GM12878 (cell line): ENCODE results near the gene FGF12. TPM values are rescaled to one million over a fixed set of nuclear protein-coding genes. Genes with fewer than 3 reads are reported as not detected.

ENCODE experiments used
- BCL11A ChIP-seq: IDR thresholded peaks from 2 replicates; pipeline ENCODE4 v1.6.1; 2011; ENCODE audit warnings: low read depth, low read length
- BMI1 ChIP-seq: fragments of 450-650 bp; IDR thresholded peaks from 2 replicates; pipeline ENCODE4 v1.6.1; 2016; ENCODE audit warnings: mild to moderate bottlenecking, moderate library complexity, borderline replicate concordance
- CEBPB ChIP-seq, 2 experiments: fragments of 150-350 bp in 1 of 2; IDR thresholded peaks; 2 replicates each; pipeline ENCODE4 v1.6.1; 2012 to 2014; ENCODE audit warnings: low read depth in 2 of 2, low read length in 2 of 2, borderline replicate concordance in 1 of 2, inconsistent platforms in 1 of 2
- KAT2A ChIP-seq: conservative IDR thresholded peaks from 2 replicates; pipeline ENCODE4 v1.6.1; 2011; ENCODE audit warnings: low read depth, low read length; ENCODE audit not compliant: control insufficient read depth
- LARP7 ChIP-seq: fragments of 450-650 bp; IDR thresholded peaks from 2 replicates; pipeline ENCODE4 v1.6.1; 2017; ENCODE audit warnings: mild to moderate bottlenecking
- NFIC ChIP-seq: IDR thresholded peaks from 2 replicates; pipeline ENCODE4 v1.6.1; 2012; ENCODE audit warnings: low read depth, mild to moderate bottlenecking, inconsistent platforms, low read length, moderate library complexity
- NR2C1 ChIP-seq: fragments of 450-650 bp; IDR thresholded peaks from 2 replicates; pipeline ENCODE4 v1.6.1; 2017; ENCODE audit warnings: antibody characterized with exemption, mild to moderate bottlenecking, moderate library complexity
- PAX8 ChIP-seq: fragments of 450-650 bp; IDR thresholded peaks from 2 replicates; pipeline ENCODE4 v1.6.1; 2017; ENCODE audit warnings: mild to moderate bottlenecking, moderate library complexity
- POLR2AphosphoS2 ChIP-seq: IDR thresholded peaks from 2 replicates; pipeline ENCODE4 v1.6.1; 2011; ENCODE audit warnings: low read depth, mild to moderate bottlenecking, low read length, improper control_type of control experiment, moderate library complexity
- POLR2AphosphoS5 ChIP-seq: IDR thresholded peaks from 2 replicates; pipeline ENCODE4 v1.6.1; 2011; ENCODE audit warnings: mild to moderate bottlenecking, low read length, inconsistent platforms
- SMAD5 ChIP-seq: IDR thresholded peaks from 2 replicates; pipeline ENCODE4 v1.6.1; 2016; ENCODE audit warnings: antibody characterized with exemption, low read depth
- STAT3 ChIP-seq: IDR thresholded peaks from 2 replicates; pipeline ENCODE4 v1.6.1; 2011; ENCODE audit warnings: low read depth, low read length, improper control_type of control experiment
- TAF1 ChIP-seq: IDR thresholded peaks from 2 replicates; pipeline ENCODE4 v1.6.1; 2011; ENCODE audit warnings: mild to moderate bottlenecking, low read depth, low read length, borderline replicate concordance
- YBX1 ChIP-seq: fragments of 450-650 bp; IDR thresholded peaks from 2 replicates; pipeline ENCODE4 v1.6.1; 2016; ENCODE audit warnings: antibody characterized with exemption
- YY1 ChIP-seq: IDR thresholded peaks from 2 replicates; pipeline ENCODE4 v1.6.1; 2011; ENCODE audit warnings: low read depth, mild to moderate bottlenecking, low read length
- ZNF274 ChIP-seq: IDR thresholded peaks from one replicate; pipeline ENCODE4 v1.8.0; 2011; ENCODE audit not compliant: insufficient read length, insufficient read depth
- polyA plus RNA-seq, 11 experiments: library from polyadenylated mRNA; depleted of rRNA in 4 of 11; unstranded in 6 of 11; stranded (reverse) in 5 of 11; fragments of >200 nt; fragmentation: Nextera tagmentation in 4 of 11; fragmentation: Illumina TruSeq in 1 of 11; extraction: Ambion mirVana in 4 of 11; extraction: Trizol in 1 of 11; gene quantifications; 1 replicate in 1 of 11; 2 replicates in 10 of 11; pipeline versions ENCODE4 v1.2.1 to v1.2.3, GENCODE V29; 2011 to 2016; ENCODE audit warnings: inconsistent platforms in 2 of 11, missing spikeins in 2 of 11, low read depth in 1 of 11
- total RNA-seq, 4 experiments: library from RNA; depleted of rRNA in 3 of 4; stranded (reverse); fragments of >200 nt in 3 of 4; fragmentation: Illumina TruSeq in 1 of 4; extraction: Trizol in 1 of 4; gene quantifications; 2 replicates each; pipeline versions ENCODE4 v1.2.1 to v1.2.3, GENCODE V29; 2013 to 2021
- TF ChIP-seq, protein P1 (sequence below): fragments of 150-350 bp; IDR thresholded peaks from 2 replicates; pipeline ENCODE4 v1.6.1; 2016; ENCODE audit warnings: low read depth, low read length
- TF ChIP-seq, protein P2 (sequence below): IDR thresholded peaks from 2 replicates; pipeline ENCODE4 v1.6.1; 2012; ENCODE audit warnings: low read depth, low read length, improper control_type of control experiment
- TF ChIP-seq, protein P3 (sequence below): fragments of 450-650 bp; IDR thresholded peaks from 2 replicates; pipeline ENCODE4 v1.6.1; 2014; ENCODE audit warnings: mild to moderate bottlenecking
- TF ChIP-seq, protein P4 (sequence below): fragments of 150-350 bp; IDR thresholded peaks from 2 replicates; pipeline ENCODE4 v1.6.1; 2014; ENCODE audit warnings: mild to moderate bottlenecking, low read depth, low read length
- TF ChIP-seq, protein P5 (sequence below): fragments of 450-650 bp; IDR thresholded peaks from 2 replicates; pipeline ENCODE4 v1.6.1; 2017; ENCODE audit warnings: borderline replicate concordance
- TF ChIP-seq, protein P6 (sequence below): fragments of 450-650 bp; IDR thresholded peaks from 2 replicates; pipeline ENCODE4 v1.6.1; 2016; ENCODE audit warnings: mild to moderate bottlenecking

FGF12 gene
- total and polyA plus RNA-seq, 10 of the 15 experiments (the other 5 are each of a cell fraction or from before 2014, with no cell fraction given): 0.03 to 0.43 (median 0.13) TPM; not detected in 7

DNA sequence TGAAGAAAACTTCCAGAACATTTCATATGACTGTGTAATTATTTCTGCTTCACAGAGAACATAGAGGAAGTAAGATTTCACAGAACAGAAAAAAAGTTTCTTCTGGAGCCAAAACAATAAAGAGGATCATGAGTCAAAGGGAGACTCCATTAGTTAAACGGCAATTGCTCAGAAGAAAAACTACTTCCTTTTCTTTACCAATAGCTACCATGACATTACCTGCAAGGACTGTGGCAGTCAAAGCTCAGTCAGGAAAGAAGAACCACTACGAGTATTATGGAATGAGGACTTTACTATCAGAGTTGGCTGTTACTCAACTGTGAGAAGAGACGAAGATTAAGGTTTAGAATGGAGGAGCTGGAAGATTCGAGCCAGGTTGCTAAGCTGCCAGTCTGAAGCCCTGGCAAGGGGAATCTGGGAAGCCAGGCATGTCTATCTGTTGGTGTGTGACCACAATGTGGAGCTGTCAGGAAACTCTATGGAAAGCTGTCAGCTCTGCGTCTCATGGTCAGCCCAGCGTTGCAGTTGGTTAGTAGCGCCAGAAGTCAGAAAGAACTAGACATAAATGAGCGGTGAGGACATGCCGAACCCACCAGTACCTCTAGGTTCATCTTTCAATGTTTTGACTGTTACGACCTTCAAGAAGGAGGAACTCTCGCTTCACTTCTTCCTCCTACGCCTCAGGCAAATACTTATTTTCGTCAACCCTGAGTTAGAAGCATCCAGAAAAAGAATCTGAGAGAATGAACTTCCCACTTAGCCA is 604.3 kb downstream of the FGF12 start (continued):
- TF ChIP-seq, protein P1, sequence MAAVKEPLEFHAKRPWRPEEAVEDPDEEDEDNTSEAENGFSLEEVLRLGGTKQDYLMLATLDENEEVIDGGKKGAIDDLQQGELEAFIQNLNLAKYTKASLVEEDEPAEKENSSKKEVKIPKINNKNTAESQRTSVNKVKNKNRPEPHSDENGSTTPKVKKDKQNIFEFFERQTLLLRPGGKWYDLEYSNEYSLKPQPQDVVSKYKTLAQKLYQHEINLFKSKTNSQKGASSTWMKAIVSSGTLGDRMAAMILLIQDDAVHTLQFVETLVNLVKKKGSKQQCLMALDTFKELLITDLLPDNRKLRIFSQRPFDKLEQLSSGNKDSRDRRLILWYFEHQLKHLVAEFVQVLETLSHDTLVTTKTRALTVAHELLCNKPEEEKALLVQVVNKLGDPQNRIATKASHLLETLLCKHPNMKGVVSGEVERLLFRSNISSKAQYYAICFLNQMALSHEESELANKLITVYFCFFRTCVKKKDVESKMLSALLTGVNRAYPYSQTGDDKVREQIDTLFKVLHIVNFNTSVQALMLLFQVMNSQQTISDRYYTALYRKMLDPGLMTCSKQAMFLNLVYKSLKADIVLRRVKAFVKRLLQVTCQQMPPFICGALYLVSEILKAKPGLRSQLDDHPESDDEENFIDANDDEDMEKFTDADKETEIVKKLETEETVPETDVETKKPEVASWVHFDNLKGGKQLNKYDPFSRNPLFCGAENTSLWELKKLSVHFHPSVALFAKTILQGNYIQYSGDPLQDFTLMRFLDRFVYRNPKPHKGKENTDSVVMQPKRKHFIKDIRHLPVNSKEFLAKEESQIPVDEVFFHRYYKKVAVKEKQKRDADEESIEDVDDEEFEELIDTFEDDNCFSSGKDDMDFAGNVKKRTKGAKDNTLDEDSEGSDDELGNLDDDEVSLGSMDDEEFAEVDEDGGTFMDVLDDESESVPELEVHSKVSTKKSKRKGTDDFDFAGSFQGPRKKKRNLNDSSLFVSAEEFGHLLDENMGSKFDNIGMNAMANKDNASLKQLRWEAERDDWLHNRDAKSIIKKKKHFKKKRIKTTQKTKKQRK: no peak
- TF ChIP-seq YY1 (no peak), BCL11A (peak; percentile 45; the same call in 1 of the 2 replicates), BMI1 (0 out of 2 replicates have a peak, but pooled peaks have one; percentile 10), LARP7 (no peak), YBX1 (no peak), PAX8 (no peak), ZNF274 (no peak), NFIC (peak; percentile 56; the same call in 1 of the 2 replicates), TAF1 (no peak), NR2C1 (no peak), POLR2AphosphoS2 (no peak), KAT2A (no peak), POLR2AphosphoS5 (no peak), SMAD5 (no peak), STAT3 (no peak), CEBPB (IDR thresholded peaks at IDR 0.05; ENCODE audit: borderline replicate concordance in 1 of 2, low read depth in 2 of 2, low read length in 2 of 2) (no peak)
- TF ChIP-seq, protein P2, sequence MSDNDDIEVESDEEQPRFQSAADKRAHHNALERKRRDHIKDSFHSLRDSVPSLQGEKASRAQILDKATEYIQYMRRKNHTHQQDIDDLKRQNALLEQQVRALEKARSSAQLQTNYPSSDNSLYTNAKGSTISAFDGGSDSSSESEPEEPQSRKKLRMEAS: no peak
- TF ChIP-seq, protein P3, sequence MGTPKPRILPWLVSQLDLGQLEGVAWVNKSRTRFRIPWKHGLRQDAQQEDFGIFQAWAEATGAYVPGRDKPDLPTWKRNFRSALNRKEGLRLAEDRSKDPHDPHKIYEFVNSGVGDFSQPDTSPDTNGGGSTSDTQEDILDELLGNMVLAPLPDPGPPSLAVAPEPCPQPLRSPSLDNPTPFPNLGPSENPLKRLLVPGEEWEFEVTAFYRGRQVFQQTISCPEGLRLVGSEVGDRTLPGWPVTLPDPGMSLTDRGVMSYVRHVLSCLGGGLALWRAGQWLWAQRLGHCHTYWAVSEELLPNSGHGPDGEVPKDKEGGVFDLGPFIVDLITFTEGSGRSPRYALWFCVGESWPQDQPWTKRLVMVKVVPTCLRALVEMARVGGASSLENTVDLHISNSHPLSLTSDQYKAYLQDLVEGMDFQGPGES: no peak
- TF ChIP-seq, protein P4, sequence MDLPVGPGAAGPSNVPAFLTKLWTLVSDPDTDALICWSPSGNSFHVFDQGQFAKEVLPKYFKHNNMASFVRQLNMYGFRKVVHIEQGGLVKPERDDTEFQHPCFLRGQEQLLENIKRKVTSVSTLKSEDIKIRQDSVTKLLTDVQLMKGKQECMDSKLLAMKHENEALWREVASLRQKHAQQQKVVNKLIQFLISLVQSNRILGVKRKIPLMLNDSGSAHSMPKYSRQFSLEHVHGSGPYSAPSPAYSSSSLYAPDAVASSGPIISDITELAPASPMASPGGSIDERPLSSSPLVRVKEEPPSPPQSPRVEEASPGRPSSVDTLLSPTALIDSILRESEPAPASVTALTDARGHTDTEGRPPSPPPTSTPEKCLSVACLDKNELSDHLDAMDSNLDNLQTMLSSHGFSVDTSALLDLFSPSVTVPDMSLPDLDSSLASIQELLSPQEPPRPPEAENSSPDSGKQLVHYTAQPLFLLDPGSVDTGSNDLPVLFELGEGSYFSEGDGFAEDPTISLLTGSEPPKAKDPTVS: no peak
- TF ChIP-seq, protein P5, sequence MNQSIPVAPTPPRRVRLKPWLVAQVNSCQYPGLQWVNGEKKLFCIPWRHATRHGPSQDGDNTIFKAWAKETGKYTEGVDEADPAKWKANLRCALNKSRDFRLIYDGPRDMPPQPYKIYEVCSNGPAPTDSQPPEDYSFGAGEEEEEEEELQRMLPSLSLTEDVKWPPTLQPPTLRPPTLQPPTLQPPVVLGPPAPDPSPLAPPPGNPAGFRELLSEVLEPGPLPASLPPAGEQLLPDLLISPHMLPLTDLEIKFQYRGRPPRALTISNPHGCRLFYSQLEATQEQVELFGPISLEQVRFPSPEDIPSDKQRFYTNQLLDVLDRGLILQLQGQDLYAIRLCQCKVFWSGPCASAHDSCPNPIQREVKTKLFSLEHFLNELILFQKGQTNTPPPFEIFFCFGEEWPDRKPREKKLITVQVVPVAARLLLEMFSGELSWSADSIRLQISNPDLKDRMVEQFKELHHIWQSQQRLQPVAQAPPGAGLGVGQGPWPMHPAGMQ: no peak
- TF ChIP-seq, protein P6, sequence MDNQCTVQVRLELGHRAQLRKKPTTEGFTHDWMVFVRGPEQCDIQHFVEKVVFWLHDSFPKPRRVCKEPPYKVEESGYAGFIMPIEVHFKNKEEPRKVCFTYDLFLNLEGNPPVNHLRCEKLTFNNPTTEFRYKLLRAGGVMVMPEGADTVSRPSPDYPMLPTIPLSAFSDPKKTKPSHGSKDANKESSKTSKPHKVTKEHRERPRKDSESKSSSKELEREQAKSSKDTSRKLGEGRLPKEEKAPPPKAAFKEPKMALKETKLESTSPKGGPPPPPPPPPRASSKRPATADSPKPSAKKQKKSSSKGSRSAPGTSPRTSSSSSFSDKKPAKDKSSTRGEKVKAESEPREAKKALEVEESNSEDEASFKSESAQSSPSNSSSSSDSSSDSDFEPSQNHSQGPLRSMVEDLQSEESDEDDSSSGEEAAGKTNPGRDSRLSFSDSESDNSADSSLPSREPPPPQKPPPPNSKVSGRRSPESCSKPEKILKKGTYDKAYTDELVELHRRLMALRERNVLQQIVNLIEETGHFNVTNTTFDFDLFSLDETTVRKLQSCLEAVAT: peak; percentile 44; the same call in 1 of the 2 replicates
